ENCODE data around the gene ACVRL1.

The ACVRL1 gene

GRCh38 chr12:51913071-51914033, 6.0 kb downstream of the ACVRL1 start:
- H3K27ac ChIP-seq (ENCODE audit: low read depth, low read length), result no peak overlapping the region
- H3K4me3 ChIP-seq (ENCODE audit: low read length), result no peak overlapping the region
- H3K4me1 ChIP-seq (ENCODE audit: insufficient read depth, low read length), result 0 out of 2 replicates have a peak, but pooled peaks cover 5% of the 10 kb centered on the region
- WGBS, result 80% methylated on average over 29 of the region's 30 CpGs
- H3K36me3 ChIP-seq (ENCODE audit: insufficient read depth, low read length), result no peaks in the 10 kb centered on the region
- peaks cover 24% of the 10 kb centered on the region for H3K27me3 ChIP-seq (ENCODE audit: insufficient read depth, low read length)
- H3K9me3 ChIP-seq (ENCODE audit: insufficient read depth, low read depth, low read length), result no peaks in the 10 kb centered on the region
- no peak overlapping the region for H3K9ac ChIP-seq (ENCODE audit: low read depth, low read length)

DNA sequence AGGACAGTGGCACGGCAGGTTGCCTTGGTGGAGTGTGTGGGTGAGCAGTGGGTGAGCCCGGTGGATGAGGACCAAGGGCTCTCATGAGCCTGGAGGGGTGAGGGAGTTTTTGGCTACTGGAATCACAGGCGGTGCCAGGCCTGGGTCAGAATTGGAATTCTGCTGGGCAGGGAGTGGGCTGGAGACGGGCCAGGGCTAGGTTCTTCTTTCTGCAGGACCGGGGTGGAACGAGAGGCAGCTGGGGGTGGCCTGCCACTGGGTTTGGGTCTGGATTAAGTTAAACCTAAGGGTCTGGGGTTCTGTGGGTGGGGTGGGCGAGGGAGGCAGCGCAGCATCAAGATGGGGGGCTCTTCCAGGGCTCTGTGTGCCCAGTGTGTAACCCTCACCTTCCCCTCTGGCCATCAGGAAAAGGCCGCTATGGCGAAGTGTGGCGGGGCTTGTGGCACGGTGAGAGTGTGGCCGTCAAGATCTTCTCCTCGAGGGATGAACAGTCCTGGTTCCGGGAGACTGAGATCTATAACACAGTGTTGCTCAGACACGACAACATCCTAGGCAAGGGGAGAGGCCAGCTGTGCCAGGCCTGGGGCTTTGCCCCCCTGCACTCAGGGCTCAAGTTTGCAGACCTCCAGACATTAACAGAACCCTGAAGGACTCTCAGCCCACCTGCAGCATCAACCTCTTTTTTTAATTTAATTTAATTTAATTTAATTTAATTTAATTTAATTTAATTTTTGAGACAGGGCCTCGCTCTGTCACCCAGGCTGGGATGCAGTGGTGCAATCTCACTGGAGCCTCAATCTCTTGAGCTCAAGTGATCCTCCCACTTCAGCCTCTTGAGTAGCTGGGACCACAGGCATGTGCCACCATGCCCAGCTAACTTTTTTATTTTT, 7.0 kb downstream of the ACVRL1 start:
- no peaks in the 10 kb centered on the region for H3K36me3 ChIP-seq (ENCODE audit: insufficient read depth, low read length)
- H3K27ac ChIP-seq (ENCODE audit: low read depth, low read length), result no peak overlapping the region
- H3K4me3 ChIP-seq (ENCODE audit: low read length), result no peak overlapping the region
- WGBS, result 95% methylated on average over 17 of the region's 17 CpGs
- no peak overlapping the region for H3K9ac ChIP-seq (ENCODE audit: low read depth, low read length)
- 0 out of 2 replicates have a peak, but pooled peaks cover 5% of the 10 kb centered on the region for H3K4me1 ChIP-seq (ENCODE audit: insufficient read depth, low read length)
- H3K27me3 ChIP-seq (ENCODE audit: insufficient read depth, low read length), result peaks cover 14% of the 10 kb centered on the region
- no peaks in the 10 kb centered on the region for H3K9me3 ChIP-seq (ENCODE audit: insufficient read depth, low read depth, low read length)

- 89% methylated on average over 26 of the region's 28 CpGs for WGBS
- Histone ChIP-seq H3K4me1 (ENCODE audit: insufficient read depth, low read length) (0 out of 2 replicates have a peak, but pooled peaks cover 5% of the 10 kb centered on the region), H3K36me3 (ENCODE audit: insufficient read depth, low read length) (no peaks in the 10 kb centered on the region), H3K27me3 (ENCODE audit: insufficient read depth, low read length) (peaks cover 6% of the 10 kb centered on the region; the same call in 1 of the 2 replicates), H3K9ac (ENCODE audit: low read depth, low read length) (no peak overlapping the region), H3K4me3 (ENCODE audit: low read length) (no peak overlapping the region), H3K9me3 (ENCODE audit: insufficient read depth, low read depth, low read length) (no peaks in the 10 kb centered on the region), H3K27ac (ENCODE audit: low read depth, low read length) (no peak overlapping the region)
Observed at GRCh38 chr12:51915003-51915625, 7.8 kb downstream of the ACVRL1 start.

- no peak overlapping the region for H3K27ac ChIP-seq (ENCODE audit: low read depth, low read length)
- WGBS, result 96% methylated on average over 11 of the region's 11 CpGs
- H3K36me3 ChIP-seq (ENCODE audit: insufficient read depth, low read length), result no peaks in the 10 kb centered on the region
- peaks cover 6% of the 10 kb centered on the region; the same call in 1 of the 2 replicates for H3K4me1 ChIP-seq (ENCODE audit: insufficient read depth, low read length)
- H3K9me3 ChIP-seq (ENCODE audit: insufficient read depth, low read depth, low read length), result no peaks in the 10 kb centered on the region
- H3K9ac ChIP-seq (ENCODE audit: low read depth, low read length), result no peak overlapping the region
- H3K4me3 ChIP-seq (ENCODE audit: low read length), result no peak overlapping the region
- H3K27me3 ChIP-seq (ENCODE audit: insufficient read depth, low read length), result no peaks in the 10 kb centered on the region
Observed at GRCh38 chr12:51915951-51916350, 8.6 kb downstream of the ACVRL1 start.

- no peak overlapping the region for H3K27ac ChIP-seq (ENCODE audit: low read depth, low read length)
- no peaks in the 10 kb centered on the region for H3K9me3 ChIP-seq (ENCODE audit: insufficient read depth, low read depth, low read length)
- H3K4me1 ChIP-seq (ENCODE audit: insufficient read depth, low read length), result peaks cover 11% of the 10 kb centered on the region; the same call in 1 of the 2 replicates
- no peaks in the 10 kb centered on the region for H3K36me3 ChIP-seq (ENCODE audit: insufficient read depth, low read length)
- WGBS, result 93% methylated on average over 10 of the region's 10 CpGs
- H3K4me3 ChIP-seq (ENCODE audit: low read length), result no peak overlapping the region
- H3K9ac ChIP-seq (ENCODE audit: low read depth, low read length), result no peak overlapping the region
- H3K27me3 ChIP-seq (ENCODE audit: insufficient read depth, low read length), result no peaks in the 10 kb centered on the region
Observed at GRCh38 chr12:51917041-51917590, 9.8 kb downstream of the ACVRL1 start.

GRCh38 chr12:51917746-51918453, 10.6 kb downstream of the ACVRL1 start:
- Histone ChIP-seq H3K9me3 (ENCODE audit: insufficient read depth, low read depth, low read length) (no peaks in the 10 kb centered on the region), H3K27ac (ENCODE audit: low read depth, low read length) (no peak overlapping the region), H3K36me3 (ENCODE audit: insufficient read depth, low read length) (no peaks in the 10 kb centered on the region), H3K4me3 (ENCODE audit: low read length) (no peak overlapping the region), H3K9ac (ENCODE audit: low read depth, low read length) (no peak overlapping the region), H3K27me3 (ENCODE audit: insufficient read depth, low read length) (no peaks in the 10 kb centered on the region), H3K4me1 (ENCODE audit: insufficient read depth, low read length) (peaks cover 5% of the 10 kb centered on the region; the same call in 1 of the 2 replicates)
- 83% methylated on average over 16 of the region's 16 CpGs for WGBS

- Histone ChIP-seq H3K36me3 (ENCODE audit: insufficient read depth, low read length) (no peaks in the 10 kb centered on the region), H3K27me3 (ENCODE audit: insufficient read depth, low read length) (0 out of 2 replicates have a peak, but pooled peaks cover 7% of the 10 kb centered on the region), H3K4me3 (ENCODE audit: low read length) (no peak overlapping the region), H3K27ac (ENCODE audit: low read depth, low read length) (no peak overlapping the region), H3K9me3 (ENCODE audit: insufficient read depth, low read depth, low read length) (no peaks in the 10 kb centered on the region), H3K9ac (ENCODE audit: low read depth, low read length) (no peak overlapping the region), H3K4me1 (ENCODE audit: insufficient read depth, low read length) (peaks cover 5% of the 10 kb centered on the region; the same call in 1 of the 2 replicates)
- 76% methylated on average over 2 of the region's 2 CpGs for whole genome bisulfite sequencing
Observed at GRCh38 chr12:51920046-51920445, 12.7 kb downstream of the ACVRL1 start.

DNA sequence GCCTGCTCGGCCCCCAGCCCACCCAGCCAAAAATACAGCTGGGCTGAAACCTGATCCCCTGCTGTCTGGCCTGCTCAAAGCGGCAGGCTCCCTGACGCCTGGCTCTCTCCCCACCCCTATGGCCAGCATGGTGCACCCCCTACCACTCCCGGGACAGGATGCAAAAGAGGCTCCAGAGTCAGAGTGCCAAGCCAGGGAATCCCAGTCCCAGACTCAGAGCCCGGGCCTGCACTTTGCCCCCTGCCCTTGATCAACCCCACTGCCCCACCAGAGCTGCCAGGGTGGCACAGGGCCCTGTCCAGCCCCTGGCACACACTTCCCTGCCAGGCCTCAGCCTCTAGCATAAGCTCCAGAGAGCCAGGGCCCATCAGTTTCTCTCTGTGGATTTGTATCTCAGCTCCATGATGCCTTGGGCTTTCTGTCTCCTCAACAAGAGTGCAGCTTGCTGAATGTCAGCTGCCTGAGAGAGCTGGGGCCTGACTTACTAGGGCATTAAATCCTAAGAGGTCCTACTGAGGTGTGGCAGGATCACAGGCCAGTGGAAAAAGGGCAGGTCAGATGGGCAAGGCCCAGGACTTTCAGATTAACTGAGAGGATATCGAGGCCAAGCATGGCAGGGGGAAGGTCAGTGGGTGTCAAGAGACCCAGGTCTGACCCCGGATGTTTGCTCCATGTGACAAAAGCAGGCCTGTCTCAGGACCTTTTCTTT, 13.9 kb downstream of the ACVRL1 start:
- no peak overlapping the region for H3K27ac ChIP-seq (ENCODE audit: low read depth, low read length)

DNA sequence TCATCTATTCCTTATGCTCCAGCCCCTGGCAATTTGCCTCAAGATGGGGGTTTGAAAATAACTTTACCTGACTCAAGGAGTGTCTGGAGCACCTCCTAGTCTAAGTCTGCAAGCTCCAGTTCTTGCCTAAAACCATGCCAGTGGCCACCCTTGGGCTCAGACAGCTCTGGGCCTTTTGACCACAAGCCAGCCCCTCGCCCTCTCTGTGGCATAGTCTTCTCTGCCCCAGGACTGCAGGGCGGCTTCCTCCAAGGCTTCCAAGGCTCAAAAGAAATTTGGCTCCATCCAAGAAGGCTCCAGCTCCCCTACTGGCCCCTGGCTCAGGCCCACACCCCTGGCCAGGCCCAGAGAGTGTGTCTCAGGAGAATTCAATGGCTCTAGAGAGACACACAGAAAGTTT, 14.8 kb downstream of the ACVRL1 start:
- Histone ChIP-seq H3K36me3 (ENCODE audit: insufficient read depth, low read length) (no peaks in the 10 kb centered on the region), H3K4me3 (ENCODE audit: low read length) (no peak overlapping the region), H3K9me3 (ENCODE audit: insufficient read depth, low read depth, low read length) (no peaks in the 10 kb centered on the region), H3K27me3 (ENCODE audit: insufficient read depth, low read length) (0 out of 2 replicates have a peak, but pooled peaks cover 7% of the 10 kb centered on the region), H3K9ac (ENCODE audit: low read depth, low read length) (no peak overlapping the region), H3K27ac (ENCODE audit: low read depth, low read length) (no peak overlapping the region), H3K4me1 (ENCODE audit: insufficient read depth, low read length) (peaks cover 5% of the 10 kb centered on the region; the same call in 1 of the 2 replicates)
- WGBS, result 98% methylated on average over 2 of the region's 2 CpGs

More for the DNA sequence above, 13.9 kb downstream of the ACVRL1 start:
- WGBS, result 41% methylated on average over 7 of the region's 7 CpGs
- H3K4me3 ChIP-seq (ENCODE audit: low read length), result no peak overlapping the region
- H3K9ac ChIP-seq (ENCODE audit: low read depth, low read length), result no peak overlapping the region
- peaks cover 5% of the 10 kb centered on the region; the same call in 1 of the 2 replicates for H3K4me1 ChIP-seq (ENCODE audit: insufficient read depth, low read length)
- H3K9me3 ChIP-seq (ENCODE audit: insufficient read depth, low read depth, low read length), result no peaks in the 10 kb centered on the region
- H3K27me3 ChIP-seq (ENCODE audit: insufficient read depth, low read length), result 0 out of 2 replicates have a peak, but pooled peaks cover 7% of the 10 kb centered on the region
- no peaks in the 10 kb centered on the region for H3K36me3 ChIP-seq (ENCODE audit: insufficient read depth, low read length)
